ENCODE data around the gene SLC4A4. TPM values are rescaled to one million over a fixed set of nuclear protein-coding genes. Genes with fewer than 3 reads are reported as not detected.

The SLC4A4 gene
- polyA plus RNA-seq, 1 donor (not counting 4 experiments of a cell fraction or from before 2014, with no cell fraction given), result 0.29 TPM

DNA sequence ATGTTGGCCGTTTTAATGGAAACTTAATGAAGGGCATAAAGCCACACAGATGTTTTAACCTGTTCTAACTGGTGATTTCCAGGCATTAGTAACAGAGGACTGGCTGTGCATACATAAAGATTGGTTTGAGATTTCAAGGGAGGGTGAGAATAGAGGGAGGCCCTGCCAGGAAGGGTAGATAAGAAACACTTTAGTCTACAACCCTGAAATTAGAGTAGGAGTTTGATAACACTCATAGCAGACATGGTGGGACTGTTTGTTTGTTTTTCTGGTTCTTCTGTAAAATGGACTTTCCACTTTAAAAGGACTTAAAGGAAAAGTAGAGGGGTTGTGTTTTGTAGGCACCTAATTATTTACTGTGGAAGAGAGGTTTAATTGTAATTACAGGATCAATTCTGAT lies 16.2 kb downstream of the SLC4A4 start:
- H3K36me3 ChIP-seq (ENCODE audit: control insufficient read depth in 2 of 2, extremely low read depth in 1 of 2, insufficient read depth in 2 of 2, low read length in 2 of 2), result no peaks in the 10 kb centered on the region
- TF ChIP-seq EZH2 (IDR thresholded peaks at IDR 0.05; ENCODE audit: low read length), result no peak
- TF ChIP-seq, protein P1, sequence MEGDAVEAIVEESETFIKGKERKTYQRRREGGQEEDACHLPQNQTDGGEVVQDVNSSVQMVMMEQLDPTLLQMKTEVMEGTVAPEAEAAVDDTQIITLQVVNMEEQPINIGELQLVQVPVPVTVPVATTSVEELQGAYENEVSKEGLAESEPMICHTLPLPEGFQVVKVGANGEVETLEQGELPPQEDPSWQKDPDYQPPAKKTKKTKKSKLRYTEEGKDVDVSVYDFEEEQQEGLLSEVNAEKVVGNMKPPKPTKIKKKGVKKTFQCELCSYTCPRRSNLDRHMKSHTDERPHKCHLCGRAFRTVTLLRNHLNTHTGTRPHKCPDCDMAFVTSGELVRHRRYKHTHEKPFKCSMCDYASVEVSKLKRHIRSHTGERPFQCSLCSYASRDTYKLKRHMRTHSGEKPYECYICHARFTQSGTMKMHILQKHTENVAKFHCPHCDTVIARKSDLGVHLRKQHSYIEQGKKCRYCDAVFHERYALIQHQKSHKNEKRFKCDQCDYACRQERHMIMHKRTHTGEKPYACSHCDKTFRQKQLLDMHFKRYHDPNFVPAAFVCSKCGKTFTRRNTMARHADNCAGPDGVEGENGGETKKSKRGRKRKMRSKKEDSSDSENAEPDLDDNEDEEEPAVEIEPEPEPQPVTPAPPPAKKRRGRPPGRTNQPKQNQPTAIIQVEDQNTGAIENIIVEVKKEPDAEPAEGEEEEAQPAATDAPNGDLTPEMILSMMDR (optimal IDR thresholded peaks at IDR 0.05 in 1 of 3, IDR thresholded peaks at IDR 0.05 in 1 of 3, conservative IDR thresholded peaks at IDR 0.05 in 1 of 3; ENCODE audit: extremely low read depth in 1 of 3, insufficient read depth in 2 of 3, low read length in 3 of 3), result no peak
- DNase-seq (ENCODE audit: low read depth, low spot score) (no peak), FAIRE-seq (no peak)
- H4K20me1 ChIP-seq (ENCODE audit: control insufficient read depth, extremely low read depth, insufficient read depth, low read length), result no peaks in the 10 kb centered on the region
- no peak overlapping the region for H3K4me3 ChIP-seq (ENCODE audit: control insufficient read depth in 2 of 3, extremely low read depth in 1 of 3, insufficient read depth in 2 of 3, low read depth in 1 of 3, low read length in 3 of 3)
- no peaks in the 10 kb centered on the region for H3K79me2 ChIP-seq (ENCODE audit: control insufficient read depth, insufficient read depth, low read length)
- H3K9ac ChIP-seq (ENCODE audit: control insufficient read depth, extremely low read depth, insufficient read depth, low read length), result no peak overlapping the region
- no peaks in the 10 kb centered on the region for H3K4me1 ChIP-seq (ENCODE audit: control insufficient read depth, extremely low read depth, insufficient read depth, low read length)
- no peak overlapping the region for H2AFZ ChIP-seq (ENCODE audit: control insufficient read depth, low read length)
- no peak overlapping the region for H3K27ac ChIP-seq (ENCODE audit: control insufficient read depth, insufficient read depth, low read length)
- no peak overlapping the region for H3K4me2 ChIP-seq (ENCODE audit: control insufficient read depth, extremely low read depth, insufficient read depth, low read depth, low read length)
- H3K9me3 ChIP-seq (ENCODE audit: control insufficient read depth, low read depth, low read length), result no peaks in the 10 kb centered on the region
- no peaks in the 10 kb centered on the region for H3K9me1 ChIP-seq (ENCODE audit: control insufficient read depth, extremely low read depth, insufficient read depth, low read length)
- dilution Hi-C loops (cut with MboI; ENCODE audit: extremely low pct_ligation_motif_present, low sequenced_read_pairs), result no loop called here
- H3K27me3 ChIP-seq (ENCODE audit: control insufficient read depth, extremely low read depth, insufficient read depth, low read length), result no peaks in the 10 kb centered on the region

DNA sequence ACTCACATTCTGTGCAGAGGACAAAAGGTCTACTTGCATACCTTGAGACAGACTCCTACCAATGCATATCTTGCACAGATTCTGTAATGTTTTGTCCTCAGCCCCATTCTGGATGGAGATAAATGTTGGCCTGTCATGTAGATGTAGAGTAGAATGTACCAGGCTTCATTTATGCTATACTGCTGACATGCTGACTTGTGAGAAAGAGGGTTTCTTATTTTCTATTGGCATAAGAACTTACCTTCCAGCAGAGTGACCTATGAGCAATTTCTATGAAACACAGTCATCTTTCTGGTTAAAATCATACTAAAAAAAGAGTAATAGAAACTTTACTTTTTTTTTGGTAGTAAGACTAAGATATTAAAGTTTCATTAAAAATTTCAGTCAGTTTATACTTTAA lies 17.2 kb downstream of the SLC4A4 start:
- no peak overlapping the region for H3K4me2 ChIP-seq (ENCODE audit: control insufficient read depth, extremely low read depth, insufficient read depth, low read depth, low read length)
- H3K36me3 ChIP-seq (ENCODE audit: control insufficient read depth in 2 of 2, extremely low read depth in 1 of 2, insufficient read depth in 2 of 2, low read length in 2 of 2), result no peaks in the 10 kb centered on the region
- H3K9me1 ChIP-seq (ENCODE audit: control insufficient read depth, extremely low read depth, insufficient read depth, low read length), result no peaks in the 10 kb centered on the region
- no peaks in the 10 kb centered on the region for H4K20me1 ChIP-seq (ENCODE audit: control insufficient read depth, extremely low read depth, insufficient read depth, low read length)
- H3K9me3 ChIP-seq (ENCODE audit: control insufficient read depth, low read depth, low read length), result no peaks in the 10 kb centered on the region
- no peaks in the 10 kb centered on the region for H3K27me3 ChIP-seq (ENCODE audit: control insufficient read depth, extremely low read depth, insufficient read depth, low read length)
- FAIRE-seq (no peak), DNase-seq (ENCODE audit: low read depth, low spot score) (no peak)
- dilution Hi-C loops (cut with MboI; ENCODE audit: extremely low pct_ligation_motif_present, low sequenced_read_pairs), result no loop called here
- H3K27ac ChIP-seq (ENCODE audit: control insufficient read depth, insufficient read depth, low read length), result no peak overlapping the region
- TF ChIP-seq EZH2 (IDR thresholded peaks at IDR 0.05; ENCODE audit: low read length), result no peak
- TF ChIP-seq, protein P1 (optimal IDR thresholded peaks at IDR 0.05 in 1 of 3, IDR thresholded peaks at IDR 0.05 in 1 of 3, conservative IDR thresholded peaks at IDR 0.05 in 1 of 3; ENCODE audit: extremely low read depth in 1 of 3, insufficient read depth in 2 of 3, low read length in 3 of 3), result no peak
- H3K9ac ChIP-seq (ENCODE audit: control insufficient read depth, extremely low read depth, insufficient read depth, low read length), result no peak overlapping the region
- H3K4me1 ChIP-seq (ENCODE audit: control insufficient read depth, extremely low read depth, insufficient read depth, low read length), result no peaks in the 10 kb centered on the region
- H2AFZ ChIP-seq (ENCODE audit: control insufficient read depth, low read length), result no peak overlapping the region
- no peak overlapping the region for H3K4me3 ChIP-seq (ENCODE audit: control insufficient read depth in 2 of 3, extremely low read depth in 1 of 3, insufficient read depth in 2 of 3, low read depth in 1 of 3, low read length in 3 of 3)
- no peaks in the 10 kb centered on the region for H3K79me2 ChIP-seq (ENCODE audit: control insufficient read depth, insufficient read depth, low read length)
